ENCODE results near the gene RAB13. TPM values are rescaled to one million over a fixed set of nuclear protein-coding genes. Genes with fewer than 3 reads are reported as not detected.

RAB13 gene
- total and polyA plus RNA-seq, 2 of the 8 experiments (the other 6 are each of a cell fraction or from before 2014, with no cell fraction given), result 70.5 to 157 TPM

DNA sequence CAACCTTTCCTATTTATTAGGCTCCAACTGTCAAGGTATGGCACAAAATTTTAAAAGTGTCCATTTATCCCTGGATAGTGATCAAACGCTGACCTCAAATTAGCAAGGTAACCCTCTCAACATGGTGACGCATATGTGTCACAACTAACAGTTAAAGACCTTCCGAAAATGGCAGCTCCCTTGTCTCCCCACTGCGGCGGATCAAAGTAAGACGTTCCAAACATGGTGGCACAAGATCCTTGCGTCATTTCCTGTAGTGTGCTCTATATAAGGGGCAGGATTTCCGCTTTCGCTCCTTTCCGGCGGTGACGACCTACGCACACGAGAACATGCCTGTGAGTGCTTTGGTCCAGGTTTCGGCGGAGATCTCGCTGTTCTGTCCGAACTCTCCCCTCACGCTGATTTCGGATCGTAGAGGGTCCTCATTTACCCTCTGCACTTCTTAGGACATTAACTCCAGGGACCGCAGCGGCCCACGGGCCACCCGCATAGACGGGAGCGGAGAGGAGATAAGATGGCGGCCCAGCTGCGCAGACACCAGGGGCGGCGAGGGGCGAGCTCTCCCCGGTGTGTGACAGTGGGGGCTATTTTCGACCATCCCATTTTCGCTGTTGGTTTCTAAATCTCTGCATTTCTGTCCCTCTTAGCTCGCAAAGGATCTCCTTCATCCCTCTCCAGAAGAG lies 4.5 kb upstream of the RAB13 start, which contains the start of gene RPS27 (continued):
- no peak for TF ChIP-seq MAFK (IDR thresholded peaks at IDR 0.05; ENCODE audit: low read depth, low read length)
- TF ChIP-seq SRF (IDR thresholded peaks at IDR 0.05; ENCODE audit: low read depth, low read length), result no peak
- peak; percentile 99 for TF ChIP-seq TBP (IDR thresholded peaks at IDR 0.05; ENCODE audit: low read depth, low read length)
- peak; percentile 99 for TF ChIP-seq TAF7 (optimal IDR thresholded peaks at IDR 0.05; ENCODE audit: borderline replicate concordance, low read depth, low read length)
- TF ChIP-seq, protein P1, sequence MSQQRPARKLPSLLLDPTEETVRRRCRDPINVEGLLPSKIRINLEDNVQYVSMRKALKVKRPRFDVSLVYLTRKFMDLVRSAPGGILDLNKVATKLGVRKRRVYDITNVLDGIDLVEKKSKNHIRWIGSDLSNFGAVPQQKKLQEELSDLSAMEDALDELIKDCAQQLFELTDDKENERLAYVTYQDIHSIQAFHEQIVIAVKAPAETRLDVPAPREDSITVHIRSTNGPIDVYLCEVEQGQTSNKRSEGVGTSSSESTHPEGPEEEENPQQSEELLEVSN (IDR thresholded peaks at IDR 0.05), result 0 out of 2 replicates have a peak, but pooled peaks have one; percentile 21
- TF ChIP-seq BACH1 (IDR thresholded peaks at IDR 0.05; ENCODE audit: low read length), result no peak
- peak; percentile 79 to 92; a peak in 3 of 4 replicates for TF ChIP-seq SIN3A (conservative IDR thresholded peaks at IDR 0.05 in 1 of 2, IDR thresholded peaks at IDR 0.05 in 1 of 2; ENCODE audit: low read depth in 1 of 2, low read length in 2 of 2)
- TF ChIP-seq ASH2L (IDR thresholded peaks at IDR 0.05; ENCODE audit: low read length), result peak; percentile 83
- peak; percentile 100 for TF ChIP-seq POLR2AphosphoS5 (IDR thresholded peaks at IDR 0.05; ENCODE audit: low read depth, low read length)
- TF ChIP-seq TAF1 (IDR thresholded peaks at IDR 0.05; ENCODE audit: low read depth, low read length), result peak; percentile 100
- TF ChIP-seq PHF8 (conservative IDR thresholded peaks at IDR 0.05; ENCODE audit: low read depth, low read length), result peak; percentile 99
- TF ChIP-seq SP2 (IDR thresholded peaks at IDR 0.05; ENCODE audit: low read length), result no peak
- no peak for TF ChIP-seq SIRT6 (IDR thresholded peaks at IDR 0.05; ENCODE audit: low read length)
- 0 out of 2 replicates have a peak, but pooled peaks have one; percentile 12 for TF ChIP-seq TEAD4 (IDR thresholded peaks at IDR 0.05; ENCODE audit: low read depth, low read length)
- TF ChIP-seq, protein P2, sequence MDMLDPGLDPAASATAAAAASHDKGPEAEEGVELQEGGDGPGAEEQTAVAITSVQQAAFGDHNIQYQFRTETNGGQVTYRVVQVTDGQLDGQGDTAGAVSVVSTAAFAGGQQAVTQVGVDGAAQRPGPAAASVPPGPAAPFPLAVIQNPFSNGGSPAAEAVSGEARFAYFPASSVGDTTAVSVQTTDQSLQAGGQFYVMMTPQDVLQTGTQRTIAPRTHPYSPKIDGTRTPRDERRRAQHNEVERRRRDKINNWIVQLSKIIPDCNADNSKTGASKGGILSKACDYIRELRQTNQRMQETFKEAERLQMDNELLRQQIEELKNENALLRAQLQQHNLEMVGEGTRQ (IDR thresholded peaks at IDR 0.05; ENCODE audit: low read length), result peak; percentile 40; the same call in 1 of the 2 replicates
- TF ChIP-seq, protein P3, sequence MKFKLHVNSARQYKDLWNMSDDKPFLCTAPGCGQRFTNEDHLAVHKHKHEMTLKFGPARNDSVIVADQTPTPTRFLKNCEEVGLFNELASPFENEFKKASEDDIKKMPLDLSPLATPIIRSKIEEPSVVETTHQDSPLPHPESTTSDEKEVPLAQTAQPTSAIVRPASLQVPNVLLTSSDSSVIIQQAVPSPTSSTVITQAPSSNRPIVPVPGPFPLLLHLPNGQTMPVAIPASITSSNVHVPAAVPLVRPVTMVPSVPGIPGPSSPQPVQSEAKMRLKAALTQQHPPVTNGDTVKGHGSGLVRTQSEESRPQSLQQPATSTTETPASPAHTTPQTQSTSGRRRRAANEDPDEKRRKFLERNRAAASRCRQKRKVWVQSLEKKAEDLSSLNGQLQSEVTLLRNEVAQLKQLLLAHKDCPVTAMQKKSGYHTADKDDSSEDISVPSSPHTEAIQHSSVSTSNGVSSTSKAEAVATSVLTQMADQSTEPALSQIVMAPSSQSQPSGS (IDR thresholded peaks at IDR 0.05; ENCODE audit: low read length), result peak; percentile 82; the same call in 1 of the 2 replicates
- no peak for TF ChIP-seq TCF12 (IDR thresholded peaks at IDR 0.05; ENCODE audit: low read depth, low read length)
- TF ChIP-seq FOSL1 (IDR thresholded peaks at IDR 0.05; ENCODE audit: insufficient read depth, low read depth, low read length), result no peak
- TF ChIP-seq NRF1 (IDR thresholded peaks at IDR 0.05; ENCODE audit: low read depth, low read length), result peak; percentile 27; the same call in 1 of the 2 replicates
- no peak for TF ChIP-seq KDM1A (IDR thresholded peaks at IDR 0.05; ENCODE audit: borderline replicate concordance, low read length)
- peak; percentile 43; the same call in 1 of the 2 replicates for TF ChIP-seq KDM5A (IDR thresholded peaks at IDR 0.05; ENCODE audit: low read length)

Measured in H1 (cell line).